ENCODE data around the gene BNC2.

GRCh38 chr9:16753256-16753655 is 117.2 kb downstream of the BNC2 start:
- TF ChIP-seq CREB1 (IDR thresholded peaks at IDR 0.05; ENCODE audit: low read depth) (no peak), NFIC (IDR thresholded peaks at IDR 0.05) (no peak), RAD21 (IDR thresholded peaks at IDR 0.05; ENCODE audit: low read depth) (no peak), EGR1 (IDR thresholded peaks at IDR 0.05) (no peak), TCF12 (IDR thresholded peaks at IDR 0.05; ENCODE audit: low read depth) (no peak), YY1 (IDR thresholded peaks at IDR 0.05; ENCODE audit: low read depth) (no peak), EP300 (IDR thresholded peaks at IDR 0.05; ENCODE audit: borderline replicate concordance) (no peak), TAF1 (IDR thresholded peaks at IDR 0.05; ENCODE audit: low read depth) (no peak), ZBTB7A (IDR thresholded peaks at IDR 0.05; ENCODE audit: low read depth) (no peak)
- TF ChIP-seq, protein P1, sequence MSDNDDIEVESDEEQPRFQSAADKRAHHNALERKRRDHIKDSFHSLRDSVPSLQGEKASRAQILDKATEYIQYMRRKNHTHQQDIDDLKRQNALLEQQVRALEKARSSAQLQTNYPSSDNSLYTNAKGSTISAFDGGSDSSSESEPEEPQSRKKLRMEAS (IDR thresholded peaks at IDR 0.05): no peak
- TF ChIP-seq, protein P2, sequence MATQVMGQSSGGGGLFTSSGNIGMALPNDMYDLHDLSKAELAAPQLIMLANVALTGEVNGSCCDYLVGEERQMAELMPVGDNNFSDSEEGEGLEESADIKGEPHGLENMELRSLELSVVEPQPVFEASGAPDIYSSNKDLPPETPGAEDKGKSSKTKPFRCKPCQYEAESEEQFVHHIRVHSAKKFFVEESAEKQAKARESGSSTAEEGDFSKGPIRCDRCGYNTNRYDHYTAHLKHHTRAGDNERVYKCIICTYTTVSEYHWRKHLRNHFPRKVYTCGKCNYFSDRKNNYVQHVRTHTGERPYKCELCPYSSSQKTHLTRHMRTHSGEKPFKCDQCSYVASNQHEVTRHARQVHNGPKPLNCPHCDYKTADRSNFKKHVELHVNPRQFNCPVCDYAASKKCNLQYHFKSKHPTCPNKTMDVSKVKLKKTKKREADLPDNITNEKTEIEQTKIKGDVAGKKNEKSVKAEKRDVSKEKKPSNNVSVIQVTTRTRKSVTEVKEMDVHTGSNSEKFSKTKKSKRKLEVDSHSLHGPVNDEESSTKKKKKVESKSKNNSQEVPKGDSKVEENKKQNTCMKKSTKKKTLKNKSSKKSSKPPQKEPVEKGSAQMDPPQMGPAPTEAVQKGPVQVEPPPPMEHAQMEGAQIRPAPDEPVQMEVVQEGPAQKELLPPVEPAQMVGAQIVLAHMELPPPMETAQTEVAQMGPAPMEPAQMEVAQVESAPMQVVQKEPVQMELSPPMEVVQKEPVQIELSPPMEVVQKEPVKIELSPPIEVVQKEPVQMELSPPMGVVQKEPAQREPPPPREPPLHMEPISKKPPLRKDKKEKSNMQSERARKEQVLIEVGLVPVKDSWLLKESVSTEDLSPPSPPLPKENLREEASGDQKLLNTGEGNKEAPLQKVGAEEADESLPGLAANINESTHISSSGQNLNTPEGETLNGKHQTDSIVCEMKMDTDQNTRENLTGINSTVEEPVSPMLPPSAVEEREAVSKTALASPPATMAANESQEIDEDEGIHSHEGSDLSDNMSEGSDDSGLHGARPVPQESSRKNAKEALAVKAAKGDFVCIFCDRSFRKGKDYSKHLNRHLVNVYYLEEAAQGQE (IDR thresholded peaks at IDR 0.05; ENCODE audit: low read depth): no peak

Data from Ishikawa (cell line).